Ishikawa (cell line): ENCODE measurements around the gene PELI3.

Source experiments
- CEBPB ChIP-seq: IDR thresholded peaks from 2 replicates; pipeline ENCODE4 v1.6.1; 2012
- EGR1 ChIP-seq: IDR thresholded peaks from 2 replicates; pipeline ENCODE4 v1.6.1; 2012
- EP300 ChIP-seq: IDR thresholded peaks from 2 replicates; pipeline ENCODE4 v1.6.1; 2012; ENCODE audit warnings: borderline replicate concordance
- FOXM1 ChIP-seq: IDR thresholded peaks from 2 replicates; pipeline ENCODE4 v1.6.1; 2012; ENCODE audit warnings: low read depth, borderline replicate concordance
- MAX ChIP-seq: IDR thresholded peaks from 2 replicates; pipeline ENCODE4 v1.6.1; 2012
- NFIC ChIP-seq: IDR thresholded peaks from 2 replicates; pipeline ENCODE4 v1.6.1; 2012
- RAD21 ChIP-seq: IDR thresholded peaks from 2 replicates; pipeline ENCODE4 v1.6.1; 2012; ENCODE audit warnings: low read depth
- REST ChIP-seq: IDR thresholded peaks from 2 replicates; pipeline ENCODE4 v1.6.1; 2012; ENCODE audit warnings: low read depth, mild to moderate bottlenecking
- TAF1 ChIP-seq: IDR thresholded peaks from 2 replicates; pipeline ENCODE4 v1.6.1; 2012; ENCODE audit warnings: low read depth, mild to moderate bottlenecking
- TCF12 ChIP-seq: IDR thresholded peaks from 2 replicates; pipeline ENCODE4 v1.6.1; 2012; ENCODE audit warnings: low read depth
- USF1 ChIP-seq: IDR thresholded peaks from 2 replicates; pipeline ENCODE4 v1.6.1; 2012
- YY1 ChIP-seq: IDR thresholded peaks from 2 replicates; pipeline ENCODE4 v1.6.1; 2012; ENCODE audit warnings: low read depth
- ZBTB7A ChIP-seq: IDR thresholded peaks from 2 replicates; pipeline ENCODE4 v1.6.1; 2012; ENCODE audit warnings: low read depth

GRCh38 chr11:66462010-66462409 is 4.7 kb upstream of the PELI3 start:
- TF ChIP-seq EP300 (no peak), NFIC (no peak), REST (no peak), TAF1 (no peak), CEBPB (no peak), TCF12 (no peak), MAX (no peak), ZBTB7A (no peak), RAD21 (no peak), FOXM1 (no peak), EGR1 (no peak), YY1 (no peak), USF1 (no peak)
